Activated T-helper 1 cell treated with anti-CD3 and anti-CD28 coated beads, Interleukin-2, amount 50 U/mL, for 16 hours (primary cell): ENCODE measurements around the gene STT3A.

ENCODE experiments used
- DNase-seq, 2 donors: peaks; one replicate each; pipeline ENCODE4 v3.0.0-alpha.2; 2020; ENCODE audit warnings: low read depth in 1 of 2, low spot score in 1 of 2

Gene STT3A

DNA sequence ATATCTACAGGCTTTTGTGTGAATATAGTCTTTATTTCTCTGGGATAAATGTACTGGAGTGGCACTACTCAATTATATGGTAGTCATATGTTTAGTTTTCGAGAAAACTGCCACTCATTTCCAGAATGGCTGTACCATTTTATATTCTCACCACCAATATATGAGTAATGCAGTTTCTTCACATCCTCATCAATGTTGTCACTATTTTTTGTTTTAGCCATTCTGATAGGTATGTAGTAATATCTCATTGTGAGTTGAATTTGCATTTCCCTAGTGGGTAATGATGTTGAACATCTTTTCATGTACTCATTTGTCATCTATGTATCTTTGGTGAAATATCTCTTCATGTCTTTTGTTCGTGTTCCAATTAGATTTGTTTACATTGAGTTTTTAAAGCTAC lies 70.0 kb downstream of the STT3A start:
- DNase-seq: no peak

DNA sequence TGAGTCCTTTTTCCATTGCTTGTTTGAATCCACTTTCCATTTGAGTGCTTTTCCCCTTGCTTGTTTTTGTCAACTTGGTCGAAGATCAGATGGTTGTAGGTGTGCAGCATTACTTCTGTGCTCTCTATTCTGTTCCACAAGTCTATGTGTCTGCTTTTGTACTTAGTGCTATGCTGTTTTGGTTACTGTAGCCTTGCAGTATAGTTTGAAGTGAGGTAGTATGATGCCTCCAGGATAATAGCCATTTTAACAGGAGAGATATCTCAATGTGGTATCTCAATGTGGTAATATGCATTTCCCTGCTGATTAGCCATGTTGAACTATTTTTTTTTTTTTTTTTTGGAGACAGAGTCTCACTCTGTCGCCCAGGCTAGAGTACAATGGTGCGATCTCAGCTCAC lies 71.3 kb downstream of the STT3A start:
- no peak for DNase-seq

DNA sequence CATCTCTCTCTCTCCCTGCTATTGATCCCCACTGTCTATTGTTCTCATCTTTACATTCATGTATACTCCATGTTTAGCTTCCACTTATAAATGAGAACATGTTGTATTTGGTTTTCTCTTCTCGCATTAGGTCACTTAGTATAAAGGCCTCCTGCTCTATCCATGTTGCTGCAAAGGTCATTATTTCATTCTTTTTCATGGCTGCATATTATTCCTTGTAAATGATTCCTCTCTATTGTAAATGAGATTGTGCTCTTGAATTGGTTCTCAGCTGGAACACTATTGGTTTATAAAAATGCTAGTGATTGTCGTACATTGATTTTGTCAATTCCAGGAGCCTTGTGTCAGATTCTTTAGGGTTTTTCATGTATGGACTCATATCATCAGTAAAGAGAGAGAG lies 74.5 kb downstream of the STT3A start:
- no peak for DNase-seq

DNA sequence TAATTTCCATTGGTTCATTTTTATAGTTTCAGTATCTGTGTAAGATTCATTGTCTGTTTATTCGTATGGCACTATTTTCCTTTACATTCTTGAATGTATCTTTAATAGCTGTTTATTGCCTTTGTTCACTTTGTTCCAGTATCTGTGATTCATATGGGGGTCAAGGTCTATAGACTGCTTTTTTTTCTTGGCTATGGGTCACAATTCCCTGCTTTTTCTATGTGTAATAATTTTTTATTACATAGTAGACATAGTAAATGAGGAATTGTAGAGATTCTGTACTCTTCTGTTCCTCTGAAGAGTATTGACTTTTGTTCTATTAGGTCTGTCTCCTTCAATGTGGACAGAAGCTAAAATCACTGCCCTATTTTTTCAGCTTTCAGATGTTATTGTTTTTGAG lies 77.5 kb downstream of the STT3A start:
- no peak for DNase-seq

DNA sequence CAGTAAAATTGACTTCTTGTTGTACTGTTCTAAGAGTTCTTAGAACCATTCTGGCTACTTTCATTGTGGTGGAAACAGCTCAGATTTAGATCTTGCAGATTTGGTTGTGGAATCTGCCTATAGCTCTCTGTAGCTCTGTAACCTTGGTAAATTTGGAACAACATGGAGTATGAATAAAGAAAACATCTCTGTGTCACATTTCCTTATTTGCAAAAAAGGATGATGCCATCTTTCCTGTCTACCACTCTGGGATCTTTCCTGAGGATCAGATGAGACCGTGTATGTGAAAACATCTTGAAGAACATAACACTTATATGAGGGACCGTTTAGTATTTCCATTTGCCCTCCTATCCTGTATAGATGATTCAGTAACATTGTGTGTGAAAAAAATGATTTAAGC lies 78.9 kb downstream of the STT3A start:
- DNase-seq: no peak
